Activated CD4-positive, alpha-beta T cell treated with anti-CD3 and anti-CD28 coated beads, Interleukin-2, amount 50 U/mL, for 16 hours (primary cell): ENCODE data around the gene TBX10.
"Not testable (repeated sequence)": the region's sequence is repeated elsewhere in the genome, so short reads cannot be mapped to it uniquely, and the experiment has no call there.

Experiments used
- DNase-seq: peaks from one replicate; pipeline ENCODE4 v3.0.0-alpha.2; 2020

The TBX10 gene

GRCh38 chr11:67597458-67597857, 42.1 kb downstream of the TBX10 start:
- DNase-seq: not testable (repeated sequence)

DNA sequence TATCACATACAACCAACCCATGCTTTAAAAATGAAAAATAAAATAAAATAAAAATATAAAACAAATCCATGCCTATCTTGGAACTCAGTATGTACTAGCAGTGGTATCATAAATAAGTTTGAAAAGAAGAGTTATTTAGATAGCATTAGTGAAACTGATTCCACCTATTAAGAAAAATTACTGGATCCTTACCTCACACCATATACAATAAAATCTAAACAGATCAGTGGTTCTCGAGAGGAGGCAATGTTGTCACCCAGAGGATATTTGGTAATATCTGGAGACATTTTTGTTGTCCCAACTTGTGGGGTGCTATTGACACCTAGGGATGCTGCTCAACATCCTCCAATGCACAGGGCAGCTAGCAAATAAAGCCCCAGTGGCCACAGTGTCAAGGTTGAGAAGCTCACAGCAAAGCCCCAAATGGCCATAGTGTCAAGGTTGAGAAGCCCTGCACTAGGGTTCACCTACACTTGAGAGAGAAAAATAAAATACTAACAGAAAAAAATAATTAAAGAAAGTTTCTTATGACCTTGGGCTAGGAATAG, 42.7 kb downstream of the TBX10 start:
- DNase-seq: no peak

DNA sequence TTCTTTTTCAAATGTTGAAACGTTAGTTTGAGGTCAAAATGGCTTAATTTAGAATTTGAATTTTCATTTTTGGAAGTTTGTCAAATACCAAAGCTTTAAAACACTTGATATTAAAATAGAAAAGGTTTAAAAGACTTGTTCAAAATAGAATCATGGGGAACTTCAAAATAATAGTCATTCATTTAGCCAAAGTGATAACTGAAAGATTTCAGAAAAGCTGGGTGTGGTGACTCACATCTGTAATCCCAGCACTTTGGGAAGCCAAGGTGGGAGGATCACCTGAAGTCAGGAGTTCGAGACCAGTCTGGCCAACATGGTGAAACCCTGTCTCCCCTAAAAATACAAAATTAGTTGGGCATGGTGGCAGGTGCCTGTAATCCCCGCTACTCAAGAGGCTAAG, 45.1 kb downstream of the TBX10 start:
- DNase-seq: no peak

DNA sequence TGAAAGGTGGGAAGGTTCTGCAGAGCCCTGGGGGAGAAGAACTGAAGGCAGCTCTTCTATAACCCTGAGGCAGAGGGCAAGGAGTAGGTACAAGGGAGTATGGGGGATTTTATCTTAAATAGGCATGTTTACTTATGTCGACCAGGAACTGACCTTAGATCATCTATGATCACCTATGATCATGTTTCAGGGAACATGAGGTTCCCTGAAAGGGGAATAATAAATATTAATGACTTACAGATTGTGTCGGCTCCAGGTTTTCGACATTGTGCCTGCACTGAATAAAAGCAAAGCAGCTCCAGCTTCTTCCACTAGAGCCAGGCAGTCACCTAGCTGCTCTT, 46.0 kb downstream of the TBX10 start:
- no peak for DNase-seq

DNA sequence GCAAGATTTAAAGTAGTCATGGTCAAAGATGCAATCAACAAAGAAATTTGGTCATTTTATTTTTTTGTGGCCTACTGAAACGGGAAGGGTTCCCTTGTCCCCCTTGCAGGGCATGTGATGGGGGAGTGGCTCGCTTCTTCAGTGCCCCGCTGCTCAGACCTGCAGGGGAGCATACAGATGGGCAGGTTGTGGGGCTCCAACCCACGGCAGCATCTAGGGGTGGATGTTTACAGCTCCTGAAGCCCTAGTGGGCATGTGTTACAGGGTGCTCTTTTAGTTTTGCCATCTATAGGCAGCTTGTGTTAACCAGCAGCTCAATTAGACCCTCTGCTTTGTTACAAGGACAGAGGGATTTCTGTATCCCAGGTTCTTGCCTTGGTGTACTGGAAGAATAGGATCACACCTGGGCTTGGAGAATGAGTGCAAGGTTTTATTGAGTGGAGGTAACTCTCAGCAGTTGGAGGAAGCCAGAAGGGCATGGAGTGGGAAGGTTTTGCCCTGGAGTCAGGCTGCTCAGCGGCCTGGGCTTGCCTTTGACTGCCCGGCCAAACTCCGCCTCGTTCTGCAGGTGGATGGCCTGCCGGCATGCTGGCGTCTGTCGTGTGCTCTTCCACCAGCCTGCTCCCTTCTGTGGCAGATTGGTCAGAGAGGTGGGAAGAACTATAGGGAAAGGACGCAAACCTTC, 46.5 kb downstream of the TBX10 start:
- DNase-seq: no peak

- DNase-seq: not testable (repeated sequence)
Measured at GRCh38 chr11:67588899-67589415, 50.6 kb downstream of the TBX10 start.

- no peak for DNase-seq
Measured at GRCh38 chr11:67588136-67588503, 51.4 kb downstream of the TBX10 start.

- DNase-seq: no peak
Measured at GRCh38 chr11:67586568-67587250, 52.9 kb downstream of the TBX10 start.

DNA sequence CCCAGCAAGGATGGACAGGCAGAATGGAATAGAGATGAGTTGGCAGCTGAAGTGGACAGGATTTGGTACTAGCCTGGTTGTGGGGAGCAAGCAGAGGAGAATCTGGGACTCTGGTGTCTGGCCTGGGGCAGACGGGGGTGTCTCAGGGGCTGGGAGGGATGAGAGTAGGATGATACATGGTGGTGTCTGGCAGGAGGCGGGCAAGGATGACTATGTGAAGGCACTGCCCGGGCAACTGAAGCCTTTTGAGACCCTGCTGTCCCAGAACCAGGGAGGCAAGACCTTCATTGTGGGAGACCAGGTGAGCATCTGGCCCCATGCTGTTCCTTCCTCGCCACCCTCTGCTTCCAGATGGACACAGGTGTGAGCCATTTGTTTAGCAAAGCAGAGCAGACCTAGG, 53.7 kb downstream of the TBX10 start:
- no peak for DNase-seq

DNA sequence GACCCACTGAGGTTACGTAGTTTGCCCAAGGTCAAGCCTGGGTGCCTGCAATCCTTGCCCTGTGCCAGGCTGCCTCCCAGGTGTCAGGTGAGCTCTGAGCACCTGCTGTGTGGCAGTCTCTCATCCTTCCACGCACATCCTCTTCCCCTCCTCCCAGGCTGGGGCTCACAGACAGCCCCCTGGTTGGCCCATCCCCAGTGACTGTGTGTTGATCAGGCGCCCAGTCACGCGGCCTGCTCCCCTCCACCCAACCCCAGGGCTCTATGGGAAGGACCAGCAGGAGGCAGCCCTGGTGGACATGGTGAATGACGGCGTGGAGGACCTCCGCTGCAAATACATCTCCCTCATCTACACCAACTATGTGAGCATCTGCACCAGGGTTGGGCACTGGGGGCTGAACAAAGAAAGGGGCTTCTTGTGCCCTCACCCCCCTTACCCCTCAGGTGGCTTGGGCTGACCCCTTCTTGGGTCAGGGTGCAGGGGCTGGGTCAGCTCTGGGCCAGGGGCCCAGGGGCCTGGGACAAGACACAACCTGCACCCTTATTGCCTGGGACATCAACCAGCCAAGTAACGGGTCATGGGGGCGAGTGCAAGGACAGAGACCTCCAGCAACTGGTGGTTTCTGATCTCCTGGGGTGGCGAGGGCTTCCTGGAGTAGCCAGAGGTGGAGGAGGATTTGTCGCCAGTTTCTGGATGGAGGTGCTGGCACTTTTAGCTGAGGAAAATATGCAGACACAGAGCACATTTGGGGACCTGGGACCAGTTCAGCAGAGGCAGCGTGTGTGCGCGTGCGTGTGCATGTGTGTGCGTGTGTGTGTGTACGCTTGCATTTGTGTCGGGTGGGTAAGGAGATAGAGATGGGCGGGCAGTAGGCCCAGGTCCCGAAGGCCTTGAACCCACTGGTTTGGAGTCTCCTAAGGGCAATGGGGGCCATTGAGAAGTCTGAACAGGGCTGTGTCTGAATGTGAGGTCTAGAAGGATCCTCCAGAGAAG, 54.4 kb downstream of the TBX10 start:
- no peak for DNase-seq

GRCh38 chr11:67584205-67584880, 55.2 kb downstream of the TBX10 start:
- DNase-seq: peak; percentile 33

DNA sequence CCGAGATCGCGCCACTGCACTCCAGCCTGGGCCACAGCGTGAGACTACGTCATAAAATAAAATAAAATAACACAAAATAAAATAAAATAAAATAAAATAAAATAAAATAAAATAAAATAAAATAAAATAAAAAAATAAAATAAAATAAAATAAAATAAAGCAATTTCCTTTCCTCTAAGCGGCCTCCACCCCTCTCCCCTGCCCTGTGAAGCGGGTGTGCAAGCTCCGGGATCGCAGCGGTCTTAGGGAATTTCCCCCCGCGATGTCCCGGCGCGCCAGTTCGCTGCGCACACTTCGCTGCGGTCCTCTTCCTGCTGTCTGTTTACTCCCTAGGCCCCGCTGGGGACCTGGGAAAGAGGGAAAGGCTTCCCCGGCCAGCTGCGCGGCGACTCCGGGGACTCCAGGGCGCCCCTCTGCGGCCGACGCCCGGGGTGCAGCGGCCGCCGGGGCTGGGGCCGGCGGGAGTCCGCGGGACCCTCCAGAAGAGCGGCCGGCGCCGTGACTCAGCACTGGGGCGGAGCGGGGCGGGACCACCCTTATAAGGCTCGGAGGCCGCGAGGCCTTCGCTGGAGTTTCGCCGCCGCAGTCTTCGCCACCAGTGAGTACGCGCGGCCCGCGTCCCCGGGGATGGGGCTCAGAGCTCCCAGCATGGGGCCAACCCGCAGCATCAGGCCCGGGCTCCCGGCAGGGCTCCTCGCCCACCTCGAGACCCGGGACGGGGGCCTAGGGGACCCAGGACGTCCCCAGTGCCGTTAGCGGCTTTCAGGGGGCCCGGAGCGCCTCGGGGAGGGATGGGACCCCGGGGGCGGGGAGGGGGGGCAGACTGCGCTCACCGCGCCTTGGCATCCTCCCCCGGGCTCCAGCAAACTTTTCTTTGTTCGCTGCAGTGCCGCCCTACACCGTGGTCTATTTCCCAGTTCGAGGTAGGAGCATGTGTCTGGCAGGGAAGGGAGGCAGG, 56.0 kb downstream of the TBX10 start, which contains the start of gene GSTP1:
Gene GSTP1 (plus strand): TSS at position 566 of the 958 bp plus-strand sequence. CDS start 32 bp downstream, at position 598.
- DNase-seq: peak; percentile 85

DNA sequence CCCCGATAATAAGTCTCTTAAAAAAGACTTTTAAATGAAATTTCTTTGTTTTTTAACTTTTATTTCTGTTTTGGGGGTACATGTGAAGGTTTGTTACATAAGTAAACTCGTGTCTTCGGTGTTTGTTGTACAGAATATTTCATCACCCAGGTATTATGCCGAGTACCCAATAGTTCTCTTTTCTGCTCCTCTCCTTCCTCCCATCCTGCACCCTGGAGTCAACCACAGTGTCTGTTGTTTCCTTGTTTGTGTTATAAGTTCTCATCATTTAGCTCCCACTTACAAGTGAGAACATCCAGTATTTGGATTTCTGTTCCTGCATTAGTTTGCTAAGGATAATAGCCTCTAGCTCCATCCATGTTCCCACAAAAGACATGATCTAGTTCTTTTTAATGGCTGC, 57.6 kb downstream of the TBX10 start:
- no peak for DNase-seq

- DNase-seq: no peak
Measured at GRCh38 chr11:67581469-67581868, 58.1 kb downstream of the TBX10 start.
